HCT116 (cell line): ENCODE measurements around the gene IL17RD.

Experiments used
- CTCF ChIP-seq, 3 experiments: fragments of 200-600 bp in 1 of 3; sonication (generic) in 1 of 3; IDR thresholded peaks in 2 of 3; conservative IDR thresholded peaks in 1 of 3; 2 replicates each; pipeline ENCODE4 v1.5.1; 2012 to 2017; ENCODE audit warnings: low read depth in 2 of 3, low read length in 2 of 3, antibody characterized with exemption in 1 of 3, borderline replicate concordance in 1 of 3, control low read depth in 1 of 3, mild to moderate bottlenecking in 1 of 3, mixed read lengths in 1 of 3, mixed run types in 1 of 3, moderate library complexity in 1 of 3; ENCODE audit not compliant: insufficient read depth in 1 of 3
- ZNF274 ChIP-seq: fragments of 200-500 bp; sonication (Bioruptor generic); IDR thresholded peaks from 2 replicates; pipeline ENCODE4 v1.6.1; 2014; ENCODE audit warnings: mild to moderate bottlenecking, low read depth, low read length, inconsistent platforms

DNA sequence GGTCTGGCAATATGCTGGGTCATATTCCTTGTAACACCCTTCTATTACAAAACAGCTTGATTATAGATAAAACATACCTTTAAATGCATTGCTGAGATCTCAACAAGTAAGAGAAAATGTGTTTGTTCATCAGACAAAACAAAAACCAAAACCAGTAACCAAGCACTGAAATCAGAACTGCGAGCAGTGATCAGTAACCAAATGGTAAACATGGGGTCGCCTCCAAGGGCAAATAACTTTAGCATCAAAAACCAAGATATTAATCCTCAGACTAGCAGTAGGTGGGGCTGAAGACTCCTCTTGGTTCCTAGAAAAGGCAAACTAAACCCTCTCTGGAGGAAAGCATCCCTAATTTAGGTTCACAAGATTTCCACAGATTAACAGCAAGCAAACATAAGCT is 41.3 kb upstream of the IL17RD start:
- TF ChIP-seq CTCF (IDR thresholded peaks at IDR 0.05 in 2 of 3, conservative IDR thresholded peaks at IDR 0.05 in 1 of 3; ENCODE audit: borderline replicate concordance in 1 of 3, insufficient read depth in 1 of 3, low read depth in 2 of 3, low read length in 2 of 3) (no peak), ZNF274 (no peak)
